Pulmonary artery endothelial cell (primary cell): ENCODE data around the gene CFAP119. TPM values are rescaled to one million over a fixed set of nuclear protein-coding genes. Genes with fewer than 3 reads are reported as not detected.
"Not testable (repeated sequence)": the region's sequence is repeated elsewhere in the genome, so short reads cannot be mapped to it uniquely, and the experiment has no call there.

Experiments used
- DNase-seq: peaks from one replicate; pipeline ENCODE4 v3.0.0-alpha.2; 2011; ENCODE audit warnings: low read depth, low spot score
- total RNA-seq: library from RNA; depleted of rRNA; stranded (reverse); fragments of >200 nt; gene quantifications from 2 replicates; pipeline ENCODE4 v1.2.3, GENCODE V29; 2014

The CFAP119 gene
- total RNA-seq: 1.3 and 1.6 TPM in 2 replicates

GRCh38 chr16:30761928-30762902 is at the start of gene CFAP119, which contains the start of gene RNF40:
Gene CFAP119, minus strand, starts transcription at chr16:30762062. Its CDS starts 314 bp downstream, at chr16:30761748.
Gene RNF40, plus strand, starts transcription at chr16:30762322. Its CDS starts 224 bp downstream, at chr16:30762546.
- DNase-seq: peak; percentile 95

- DNase-seq: not testable (repeated sequence)
These were observed 47.8 kb upstream of the CFAP119 start for GRCh38 chr16:30809675-30810074.

- not testable (repeated sequence) for DNase-seq
These were observed 47.1 kb upstream of the CFAP119 start for GRCh38 chr16:30808890-30809426.

- DNase-seq: no peak
These were observed 46.3 kb upstream of the CFAP119 start for GRCh38 chr16:30808146-30808545.

GRCh38 chr16:30805370-30806169 is 43.7 kb upstream of the CFAP119 start:
- no peak for DNase-seq

GRCh38 chr16:30805056-30805369 is 43.2 kb upstream of the CFAP119 start:
- DNase-seq: no peak

- DNase-seq: no peak
These were observed 41.1 kb upstream of the CFAP119 start for GRCh38 chr16:30802936-30803335.

- no peak for DNase-seq
These were observed 35.9 kb upstream of the CFAP119 start for GRCh38 chr16:30797670-30798309.

GRCh38 chr16:30794634-30795033 is 32.8 kb upstream of the CFAP119 start:
- no peak for DNase-seq

GRCh38 chr16:30793508-30794069 is 31.7 kb upstream of the CFAP119 start:
- no peak for DNase-seq

- no peak for DNase-seq
These were observed 25.9 kb upstream of the CFAP119 start for GRCh38 chr16:30787613-30788378.

GRCh38 chr16:30786936-30787612 is 25.2 kb upstream of the CFAP119 start, which contains the start of gene ZNF629:
Gene ZNF629, minus strand, starts transcription at chr16:30787205. Its CDS starts 2,723 bp downstream, at chr16:30784482.
- DNase-seq: no peak

GRCh38 chr16:30786115-30786935 is 24.5 kb upstream of the CFAP119 start:
- DNase-seq: no peak

- DNase-seq: no peak
These were observed 23.6 kb upstream of the CFAP119 start for GRCh38 chr16:30785126-30786106.

- DNase-seq: no peak
These were observed 22.4 kb upstream of the CFAP119 start for GRCh38 chr16:30784215-30784614.

GRCh38 chr16:30783280-30784109 is 21.6 kb upstream of the CFAP119 start:
- no peak for DNase-seq
